HL-60 (cell line): Measurements from ENCODE around the gene DPH6.

ENCODE experiments used
- DNase-seq, 2 experiments: peaks; one replicate each; pipeline ENCODE4 v3.0.0-alpha.2; 2010 to 2020; ENCODE audit warnings: low read depth in 1 of 2, low spot score in 1 of 2
- H3K27ac ChIP-seq: fragments of 250-450 bp; sonication (Bioruptor Pico); replicated peaks from 2 replicates; pipeline ENCODE4 v1.5.1; 2020; ENCODE audit warnings: mild to moderate bottlenecking, moderate library complexity
- H3K27me3 ChIP-seq: fragments of 250-450 bp; sonication (Bioruptor Pico); 2 replicates; pipeline ENCODE4 v1.5.1; 2021; ENCODE audit warnings: mild to moderate bottlenecking, moderate library complexity; ENCODE audit not compliant: insufficient read depth, poor library complexity, severe bottlenecking
- H3K4me3 ChIP-seq: replicated peaks from 2 replicates; pipeline ENCODE4 v1.5.1; 2011; ENCODE audit warnings: mild to moderate bottlenecking, control low read depth, low read length; ENCODE audit not compliant: insufficient read depth
- GABPA ChIP-seq: IDR thresholded peaks from 2 replicates; pipeline ENCODE4 v1.6.1; 2012; ENCODE audit warnings: low read depth
- POLR2AphosphoS5 ChIP-seq: IDR thresholded peaks from 2 replicates; pipeline ENCODE4 v1.6.1; 2012; ENCODE audit warnings: low read depth
- SPI1 ChIP-seq: IDR thresholded peaks from 2 replicates; pipeline ENCODE4 v1.6.1; 2012; ENCODE audit warnings: low read depth, mild to moderate bottlenecking, borderline replicate concordance
- TF ChIP-seq, protein P1 (sequence below): IDR thresholded peaks from one replicate; pipeline ENCODE4 v1.5.1; 2011; ENCODE audit warnings: low read length, control low read depth, inconsistent platforms; ENCODE audit not compliant: insufficient read depth
- TF ChIP-seq, protein P2 (sequence below): IDR thresholded peaks from 2 replicates; pipeline ENCODE4 v1.6.1; 2012; ENCODE audit warnings: low read depth; ENCODE audit not compliant: insufficient replicate concordance

DPH6 gene

GRCh38 chr15:35477312-35478262 is 68.4 kb downstream of the DPH6 start:
- Histone ChIP-seq H3K4me3 (no peak overlapping the region), H3K27me3 (no peaks in the 10 kb centered on the region), H3K27ac (no peak overlapping the region)
- no peak for DNase-seq
- TF ChIP-seq POLR2AphosphoS5 = no peak

GRCh38 chr15:35471024-35471423 is 74.9 kb downstream of the DPH6 start:
- Histone ChIP-seq H3K27ac (no peak overlapping the region), H3K4me3 (no peak overlapping the region), H3K27me3 (no peaks in the 10 kb centered on the region)
- DNase-seq = no peak
- TF ChIP-seq SPI1 = no peak
- TF ChIP-seq, protein P1, sequence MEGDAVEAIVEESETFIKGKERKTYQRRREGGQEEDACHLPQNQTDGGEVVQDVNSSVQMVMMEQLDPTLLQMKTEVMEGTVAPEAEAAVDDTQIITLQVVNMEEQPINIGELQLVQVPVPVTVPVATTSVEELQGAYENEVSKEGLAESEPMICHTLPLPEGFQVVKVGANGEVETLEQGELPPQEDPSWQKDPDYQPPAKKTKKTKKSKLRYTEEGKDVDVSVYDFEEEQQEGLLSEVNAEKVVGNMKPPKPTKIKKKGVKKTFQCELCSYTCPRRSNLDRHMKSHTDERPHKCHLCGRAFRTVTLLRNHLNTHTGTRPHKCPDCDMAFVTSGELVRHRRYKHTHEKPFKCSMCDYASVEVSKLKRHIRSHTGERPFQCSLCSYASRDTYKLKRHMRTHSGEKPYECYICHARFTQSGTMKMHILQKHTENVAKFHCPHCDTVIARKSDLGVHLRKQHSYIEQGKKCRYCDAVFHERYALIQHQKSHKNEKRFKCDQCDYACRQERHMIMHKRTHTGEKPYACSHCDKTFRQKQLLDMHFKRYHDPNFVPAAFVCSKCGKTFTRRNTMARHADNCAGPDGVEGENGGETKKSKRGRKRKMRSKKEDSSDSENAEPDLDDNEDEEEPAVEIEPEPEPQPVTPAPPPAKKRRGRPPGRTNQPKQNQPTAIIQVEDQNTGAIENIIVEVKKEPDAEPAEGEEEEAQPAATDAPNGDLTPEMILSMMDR = no peak
- TF ChIP-seq, protein P2, sequence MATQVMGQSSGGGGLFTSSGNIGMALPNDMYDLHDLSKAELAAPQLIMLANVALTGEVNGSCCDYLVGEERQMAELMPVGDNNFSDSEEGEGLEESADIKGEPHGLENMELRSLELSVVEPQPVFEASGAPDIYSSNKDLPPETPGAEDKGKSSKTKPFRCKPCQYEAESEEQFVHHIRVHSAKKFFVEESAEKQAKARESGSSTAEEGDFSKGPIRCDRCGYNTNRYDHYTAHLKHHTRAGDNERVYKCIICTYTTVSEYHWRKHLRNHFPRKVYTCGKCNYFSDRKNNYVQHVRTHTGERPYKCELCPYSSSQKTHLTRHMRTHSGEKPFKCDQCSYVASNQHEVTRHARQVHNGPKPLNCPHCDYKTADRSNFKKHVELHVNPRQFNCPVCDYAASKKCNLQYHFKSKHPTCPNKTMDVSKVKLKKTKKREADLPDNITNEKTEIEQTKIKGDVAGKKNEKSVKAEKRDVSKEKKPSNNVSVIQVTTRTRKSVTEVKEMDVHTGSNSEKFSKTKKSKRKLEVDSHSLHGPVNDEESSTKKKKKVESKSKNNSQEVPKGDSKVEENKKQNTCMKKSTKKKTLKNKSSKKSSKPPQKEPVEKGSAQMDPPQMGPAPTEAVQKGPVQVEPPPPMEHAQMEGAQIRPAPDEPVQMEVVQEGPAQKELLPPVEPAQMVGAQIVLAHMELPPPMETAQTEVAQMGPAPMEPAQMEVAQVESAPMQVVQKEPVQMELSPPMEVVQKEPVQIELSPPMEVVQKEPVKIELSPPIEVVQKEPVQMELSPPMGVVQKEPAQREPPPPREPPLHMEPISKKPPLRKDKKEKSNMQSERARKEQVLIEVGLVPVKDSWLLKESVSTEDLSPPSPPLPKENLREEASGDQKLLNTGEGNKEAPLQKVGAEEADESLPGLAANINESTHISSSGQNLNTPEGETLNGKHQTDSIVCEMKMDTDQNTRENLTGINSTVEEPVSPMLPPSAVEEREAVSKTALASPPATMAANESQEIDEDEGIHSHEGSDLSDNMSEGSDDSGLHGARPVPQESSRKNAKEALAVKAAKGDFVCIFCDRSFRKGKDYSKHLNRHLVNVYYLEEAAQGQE = no peak
- no peak for TF ChIP-seq GABPA
- TF ChIP-seq POLR2AphosphoS5 = no peak

GRCh38 chr15:35470441-35470840 is 75.5 kb downstream of the DPH6 start:
- Histone ChIP-seq H3K27me3 (no peaks in the 10 kb centered on the region), H3K27ac (no peak overlapping the region), H3K4me3 (no peak overlapping the region)
- no peak for DNase-seq
- TF ChIP-seq, protein P2 = no peak
- no peak for TF ChIP-seq POLR2AphosphoS5

DNA sequence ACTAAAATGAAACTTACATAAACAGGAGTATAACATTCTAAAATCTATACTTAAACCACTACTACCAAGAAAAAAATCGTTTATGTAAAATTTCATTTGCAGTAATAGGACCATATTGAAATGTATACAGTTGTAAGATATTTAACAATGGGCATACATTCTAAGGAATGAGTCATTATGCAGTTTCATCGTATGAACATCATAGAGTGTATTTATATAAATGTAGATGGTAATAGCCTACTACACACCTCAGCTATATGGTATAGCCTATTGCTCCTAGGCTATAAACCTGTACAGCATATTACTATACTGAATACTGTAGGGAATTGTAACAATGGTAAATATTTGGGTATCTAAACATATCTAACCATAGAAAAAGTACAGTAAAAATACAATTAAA is 79.5 kb downstream of the DPH6 start:
- Histone ChIP-seq H3K27me3 (no peaks in the 10 kb centered on the region), H3K27ac (no peak overlapping the region), H3K4me3 (no peak overlapping the region)
- no peak for TF ChIP-seq POLR2AphosphoS5
- TF ChIP-seq SPI1 = no peak
- TF ChIP-seq, protein P2 = no peak
- TF ChIP-seq, protein P1 = no peak
- TF ChIP-seq GABPA = no peak
- DNase-seq = no peak
